Lower leg skin (tissue), 4 donors: ENCODE data around the gene CNPY1. TPM values are rescaled to one million over a fixed set of nuclear protein-coding genes. Genes with fewer than 3 reads are reported as not detected.

Experiments used
- DNase-seq, 2 donors: peaks; one replicate each; pipeline ENCODE4 v3.0.0-alpha.2; 2019; ENCODE audit warnings: low spot score in 2 of 2
- H3K4me3 ChIP-seq: fragments of 200-600 bp; sonication (generic); 2 replicates; pipeline ENCODE4 v1.5.1; 2017; ENCODE audit warnings: mild to moderate bottlenecking, low read depth; ENCODE audit not compliant: poor library complexity, severe bottlenecking
- POLR2A ChIP-seq, 2 donors: fragments of 450-650 bp; IDR thresholded peaks; one replicate each; pipeline ENCODE4 v1.6.1; 2016 to 2017; ENCODE audit warnings: antibody characterized with exemption in 2 of 2, mild to moderate bottlenecking in 1 of 2, moderate library complexity in 1 of 2
- WGBS, 2 donors: methylation state at CpG; one replicate each; pipeline ENCODE4 v1.1.5; 2018; 5-methylcytosine and 5-hydroxymethylcytosine counted together
- intact Hi-C: fragments of 100-400 bp; cut with DNase I; formaldehyde crosslinking; loops from one replicate; pipeline ENCODE4 v1.15.0; 2023; ENCODE audit warnings: low total_unique reads
- total RNA-seq, 4 donors: library from RNA; depleted of rRNA; stranded (reverse); fragments of >200 nt; gene quantifications; one replicate each; pipeline ENCODE4 v1.1.0, GENCODE V29; 2016
- TF ChIP-seq, protein P1 (sequence below), 3 donors: fragments of 450-650 bp; IDR thresholded peaks; one replicate each; pipeline ENCODE4 v1.5.1; 2016; ENCODE audit warnings: antibody characterized with exemption in 3 of 3, mild to moderate bottlenecking in 3 of 3, moderate library complexity in 2 of 3

CNPY1 gene
- total RNA-seq, 4 donors from 2014 or later, result not detected

DNA sequence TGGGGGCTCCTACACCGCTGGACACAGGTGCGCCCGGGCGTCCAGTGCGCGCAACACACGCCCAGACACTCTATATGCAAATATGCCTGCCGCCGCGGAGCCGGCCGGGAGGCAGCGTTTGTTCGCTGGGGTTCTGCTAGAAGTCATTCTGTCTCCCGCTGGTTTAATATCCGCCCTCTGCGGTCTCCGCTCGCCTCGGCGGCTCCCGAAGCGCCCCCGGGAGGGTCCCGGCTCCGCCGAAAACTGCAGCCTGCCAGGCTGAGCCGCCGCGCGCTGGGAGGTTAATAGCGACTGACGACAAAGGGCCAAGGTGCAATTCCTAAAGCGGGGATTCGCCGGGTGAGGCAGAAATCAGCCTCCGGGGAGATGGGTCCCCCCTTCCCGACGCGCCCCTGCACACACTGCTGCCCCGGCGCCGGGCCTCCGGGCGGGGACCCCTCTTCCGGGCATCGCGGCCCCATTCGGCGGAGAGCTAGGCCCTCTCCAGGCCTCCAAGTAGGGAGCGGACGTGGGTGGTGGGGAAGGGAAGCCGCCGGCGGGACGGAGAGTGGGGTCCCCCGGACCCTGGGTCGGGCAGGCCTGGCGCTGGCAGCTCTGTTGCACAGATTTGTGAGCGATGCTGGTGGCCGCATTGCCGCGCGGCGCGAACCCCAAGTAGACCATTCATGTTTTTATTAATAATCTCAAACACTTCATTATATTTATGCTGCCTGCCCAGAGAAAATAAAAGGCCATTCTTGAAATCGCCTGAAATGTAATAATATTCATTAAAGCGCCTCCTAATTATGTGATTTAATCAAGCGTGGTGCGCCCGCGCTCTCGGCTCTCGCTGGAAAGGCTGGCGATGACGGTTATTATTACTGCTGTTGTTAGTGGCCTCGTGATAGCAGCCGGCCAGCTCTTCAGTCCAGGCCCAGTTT lies 79.3 kb downstream of the CNPY1 start:
- intact Hi-C loops, result no loop called here
- DNase-seq, result no peak
- WGBS, 2 donors, result 9 to 10% methylated on average over 26 to 70 of the region's 78 CpGs
- no peak overlapping the region for H3K4me3 ChIP-seq
- TF ChIP-seq, protein P1, sequence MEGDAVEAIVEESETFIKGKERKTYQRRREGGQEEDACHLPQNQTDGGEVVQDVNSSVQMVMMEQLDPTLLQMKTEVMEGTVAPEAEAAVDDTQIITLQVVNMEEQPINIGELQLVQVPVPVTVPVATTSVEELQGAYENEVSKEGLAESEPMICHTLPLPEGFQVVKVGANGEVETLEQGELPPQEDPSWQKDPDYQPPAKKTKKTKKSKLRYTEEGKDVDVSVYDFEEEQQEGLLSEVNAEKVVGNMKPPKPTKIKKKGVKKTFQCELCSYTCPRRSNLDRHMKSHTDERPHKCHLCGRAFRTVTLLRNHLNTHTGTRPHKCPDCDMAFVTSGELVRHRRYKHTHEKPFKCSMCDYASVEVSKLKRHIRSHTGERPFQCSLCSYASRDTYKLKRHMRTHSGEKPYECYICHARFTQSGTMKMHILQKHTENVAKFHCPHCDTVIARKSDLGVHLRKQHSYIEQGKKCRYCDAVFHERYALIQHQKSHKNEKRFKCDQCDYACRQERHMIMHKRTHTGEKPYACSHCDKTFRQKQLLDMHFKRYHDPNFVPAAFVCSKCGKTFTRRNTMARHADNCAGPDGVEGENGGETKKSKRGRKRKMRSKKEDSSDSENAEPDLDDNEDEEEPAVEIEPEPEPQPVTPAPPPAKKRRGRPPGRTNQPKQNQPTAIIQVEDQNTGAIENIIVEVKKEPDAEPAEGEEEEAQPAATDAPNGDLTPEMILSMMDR (IDR thresholded peaks at IDR 0.05), result no peak
- no peak for TF ChIP-seq POLR2A (IDR thresholded peaks at IDR 0.05)

DNA sequence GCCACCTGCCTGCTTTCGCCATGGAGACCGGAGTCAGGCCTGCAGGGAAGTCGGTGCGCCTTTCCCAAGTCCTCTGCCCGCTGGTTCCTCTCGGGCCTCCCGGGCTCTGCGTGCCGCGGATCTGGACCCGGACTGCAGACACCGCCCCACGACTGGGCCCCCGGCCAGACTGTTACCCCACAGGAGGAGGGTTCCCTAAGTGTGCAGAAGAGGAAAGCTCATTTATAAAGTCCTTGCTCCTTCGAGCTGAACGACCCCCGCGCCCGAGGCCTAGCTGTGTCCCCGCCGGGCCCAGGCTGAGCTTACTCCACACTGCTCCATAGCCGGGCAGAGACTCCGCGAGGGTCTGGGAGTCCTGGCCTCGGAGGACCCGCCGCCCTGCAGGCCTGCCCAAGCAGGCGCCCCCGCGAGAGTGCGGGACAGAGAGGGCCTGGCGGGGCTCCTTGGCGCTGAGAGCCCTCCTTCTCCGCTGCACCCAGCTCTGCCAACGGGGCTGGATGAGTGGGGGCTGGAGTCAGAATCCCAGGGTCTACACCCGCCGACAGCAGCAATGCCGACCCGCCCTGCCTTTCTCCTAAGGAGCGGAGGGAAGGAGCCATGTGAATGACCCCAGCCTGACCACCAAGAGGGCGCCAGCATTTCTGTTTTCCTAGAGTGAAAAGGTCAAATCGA lies 80.1 kb downstream of the CNPY1 start:
- DNase-seq, result no peak
- H3K4me3 ChIP-seq, result no peak overlapping the region
- TF ChIP-seq POLR2A (IDR thresholded peaks at IDR 0.05), result no peak
- TF ChIP-seq, protein P1 (IDR thresholded peaks at IDR 0.05), result no peak
- WGBS, 2 donors, result 5 to 11% methylated on average over 32 to 39 of the region's 42 CpGs
- intact Hi-C loops, result no loop called here

DNA sequence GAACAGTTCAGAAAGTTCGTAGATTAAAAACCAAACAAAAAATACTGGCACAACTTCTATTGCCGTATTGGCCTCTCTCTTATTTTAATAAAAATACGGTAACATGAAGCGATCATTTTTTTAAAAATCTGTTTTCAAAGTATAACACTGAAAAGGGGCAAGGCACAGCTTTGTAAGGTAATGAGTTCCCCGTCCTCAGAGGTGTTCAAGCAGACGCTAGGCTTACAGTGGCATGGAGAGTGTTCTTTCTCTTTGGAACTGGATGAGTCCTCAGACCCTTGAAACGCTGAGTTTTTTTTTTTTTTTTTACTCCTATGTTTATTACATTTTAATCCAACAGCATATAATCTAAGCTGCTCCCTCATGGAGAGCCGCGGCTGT lies 80.6 kb downstream of the CNPY1 start:
- intact Hi-C loops, result no loop called here
- 12 to 18% methylated on average over 9 of the region's 9 CpGs for WGBS, 2 donors
- no peak for DNase-seq
- H3K4me3 ChIP-seq, result no peak overlapping the region
- TF ChIP-seq, protein P1 (IDR thresholded peaks at IDR 0.05), result no peak
- TF ChIP-seq POLR2A (IDR thresholded peaks at IDR 0.05), result no peak

DNA sequence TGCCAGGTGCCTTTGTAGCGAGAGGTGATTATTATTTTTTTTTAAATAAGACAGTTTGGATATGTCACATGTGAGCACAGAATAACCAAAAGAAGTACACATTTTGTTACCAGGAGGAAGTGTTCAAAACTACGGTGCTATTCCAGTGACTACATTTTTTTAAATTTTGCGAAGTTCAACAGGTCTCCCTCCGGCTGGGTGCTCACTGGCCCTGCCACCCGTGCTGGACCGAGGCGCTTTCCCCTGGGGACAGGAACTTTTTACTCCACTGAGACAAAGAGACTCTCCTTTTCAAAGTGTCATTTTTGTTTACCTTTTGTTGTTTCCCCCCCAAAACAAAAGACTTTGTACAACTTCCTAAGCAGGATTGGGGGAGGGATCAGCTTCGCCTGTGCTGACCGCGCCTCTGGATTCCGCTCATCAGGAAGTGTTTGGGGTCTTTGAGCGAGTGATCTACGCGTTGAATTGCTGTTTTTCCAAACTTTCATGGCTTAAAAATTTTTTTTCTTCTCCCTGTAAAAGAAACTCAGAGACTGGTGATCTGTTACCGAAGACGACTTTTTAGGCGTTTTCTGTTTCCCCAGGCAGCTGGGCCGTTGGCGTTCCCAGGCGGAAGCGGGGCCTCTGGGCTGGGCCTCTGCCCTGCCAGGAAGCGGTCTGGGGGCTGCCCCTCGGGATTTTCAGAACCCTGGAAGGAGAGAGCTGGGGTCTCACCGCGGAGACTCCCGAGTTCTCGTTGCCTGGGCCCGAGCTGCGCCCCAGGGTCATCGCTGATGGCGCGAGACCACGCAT lies 81.2 kb downstream of the CNPY1 start:
- H3K4me3 ChIP-seq, result no peak overlapping the region
- DNase-seq, result no peak
- 15 to 18% methylated on average over 33 of the region's 33 CpGs for WGBS, 2 donors
- no peak for TF ChIP-seq POLR2A (IDR thresholded peaks at IDR 0.05)
- TF ChIP-seq, protein P1 (IDR thresholded peaks at IDR 0.05), result no peak
- intact Hi-C loops, result no loop called here

DNA sequence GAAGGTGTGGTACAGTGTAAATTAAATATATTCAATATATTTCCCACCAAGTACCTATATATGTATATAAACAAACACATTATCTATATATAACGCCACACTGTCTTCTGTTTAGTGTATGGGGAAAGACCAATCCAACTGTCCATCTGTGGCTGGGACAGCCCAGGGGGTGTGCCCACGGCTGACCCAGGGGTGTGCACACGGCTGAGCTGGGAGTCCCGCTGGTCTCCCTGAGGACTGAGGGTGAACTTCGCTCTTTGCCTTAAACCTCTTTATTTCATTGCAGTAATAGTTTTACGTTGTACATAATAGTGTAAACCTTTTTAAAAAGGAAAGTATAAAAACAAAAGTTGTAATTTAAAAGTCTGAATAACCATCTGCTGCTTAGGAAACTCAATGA lies 82.2 kb downstream of the CNPY1 start:
- H3K4me3 ChIP-seq, result no peak overlapping the region
- TF ChIP-seq POLR2A (IDR thresholded peaks at IDR 0.05), result no peak
- TF ChIP-seq, protein P1 (IDR thresholded peaks at IDR 0.05), result no peak
- 25 to 31% methylated on average over 6 of the region's 6 CpGs for WGBS, 2 donors
- intact Hi-C loops, result no loop called here
- DNase-seq, result no peak
